ENCODE data around the gene SSRP1.

DNA sequence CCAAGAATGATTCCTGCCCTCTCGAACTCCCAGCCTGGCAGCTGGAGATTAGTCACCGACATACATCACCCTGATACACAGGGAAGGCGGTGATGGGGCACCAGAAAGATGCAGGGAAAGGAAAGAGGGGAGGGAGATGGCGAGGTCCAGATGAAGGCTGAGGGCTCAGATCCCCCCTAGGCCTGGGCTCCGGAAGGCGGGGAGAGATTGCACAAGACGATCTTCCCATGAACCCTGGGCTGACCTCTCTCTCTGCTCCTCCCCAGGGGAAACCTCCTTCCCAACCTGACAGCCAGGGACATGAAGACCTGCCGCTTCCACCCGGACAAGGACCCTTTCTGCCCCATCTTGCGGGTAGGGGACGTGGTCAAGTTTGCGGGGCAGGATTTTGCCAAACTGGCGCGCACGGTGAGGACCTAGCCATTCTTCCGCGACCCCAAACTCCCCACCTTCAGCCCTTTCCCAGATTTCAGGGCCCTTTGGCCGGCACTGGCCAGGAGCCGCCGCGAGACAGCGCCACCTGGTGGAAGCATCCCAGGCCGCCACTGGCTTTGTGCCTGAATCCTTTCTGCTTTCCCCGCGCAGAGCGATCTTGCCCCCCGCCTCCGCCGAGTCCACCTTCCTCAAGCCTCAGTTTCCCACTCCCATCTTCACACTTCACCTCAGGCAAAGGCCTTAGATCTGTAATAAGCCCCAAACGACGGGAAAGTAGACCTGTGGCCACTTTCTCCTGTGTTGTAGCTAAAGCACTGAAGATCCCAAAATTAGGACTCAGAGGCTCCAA, 14.0 kb upstream of the SSRP1 start:
- TF ChIP-seq, protein P1, sequence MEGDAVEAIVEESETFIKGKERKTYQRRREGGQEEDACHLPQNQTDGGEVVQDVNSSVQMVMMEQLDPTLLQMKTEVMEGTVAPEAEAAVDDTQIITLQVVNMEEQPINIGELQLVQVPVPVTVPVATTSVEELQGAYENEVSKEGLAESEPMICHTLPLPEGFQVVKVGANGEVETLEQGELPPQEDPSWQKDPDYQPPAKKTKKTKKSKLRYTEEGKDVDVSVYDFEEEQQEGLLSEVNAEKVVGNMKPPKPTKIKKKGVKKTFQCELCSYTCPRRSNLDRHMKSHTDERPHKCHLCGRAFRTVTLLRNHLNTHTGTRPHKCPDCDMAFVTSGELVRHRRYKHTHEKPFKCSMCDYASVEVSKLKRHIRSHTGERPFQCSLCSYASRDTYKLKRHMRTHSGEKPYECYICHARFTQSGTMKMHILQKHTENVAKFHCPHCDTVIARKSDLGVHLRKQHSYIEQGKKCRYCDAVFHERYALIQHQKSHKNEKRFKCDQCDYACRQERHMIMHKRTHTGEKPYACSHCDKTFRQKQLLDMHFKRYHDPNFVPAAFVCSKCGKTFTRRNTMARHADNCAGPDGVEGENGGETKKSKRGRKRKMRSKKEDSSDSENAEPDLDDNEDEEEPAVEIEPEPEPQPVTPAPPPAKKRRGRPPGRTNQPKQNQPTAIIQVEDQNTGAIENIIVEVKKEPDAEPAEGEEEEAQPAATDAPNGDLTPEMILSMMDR (conservative IDR thresholded peaks at IDR 0.05; ENCODE audit: low read length): peak; percentile 70
- no peak for TF ChIP-seq EZH2phosphoT487 (IDR thresholded peaks at IDR 0.05; ENCODE audit: borderline replicate concordance)

Measured in Loucy (cell line).